ENCODE results near the gene TNNI2. TPM values are rescaled to one million over a fixed set of nuclear protein-coding genes. Genes with fewer than 3 reads are reported as not detected.

The TNNI2 gene
- total RNA-seq, 1 experiment from 2014 or later = not detected

- no TSS peak for BruUV-seq (replicated peaks)
- Histone ChIP-seq H3K9me3 (ENCODE audit: low read depth, low read length, poor library complexity, severe bottlenecking) (no peaks in the 10 kb centered on the region), H3K4me3 (ENCODE audit: low read depth, low read length, poor library complexity, severe bottlenecking) (no peak overlapping the region), H3K27ac (ENCODE audit: low read depth, low read length, poor library complexity, severe bottlenecking) (no peak overlapping the region), H3K36me3 (ENCODE audit: insufficient read depth, low read length, poor library complexity, severe bottlenecking) (no peaks in the 10 kb centered on the region), H3K27me3 (replicated peaks; ENCODE audit: insufficient read depth, low read depth, low read length, poor library complexity) (no peaks in the 10 kb centered on the region), H3K4me1 (ENCODE audit: insufficient read depth, low read length, poor library complexity, severe bottlenecking) (no peaks in the 10 kb centered on the region)
- CTCF ChIA-PET = no interaction called here
- DNase-seq (ENCODE audit: low spot score) = no peak
- intact Hi-C loops (cut with micrococcal nuclease; ENCODE audit: unreplicated experiment) = no loop called here
- POLR2A ChIA-PET (ENCODE audit: low non-redundant PET) = no interaction called here
- TF ChIP-seq EZH2 (IDR thresholded peaks at IDR 0.05; ENCODE audit: borderline replicate concordance, low read depth, low read length, poor library complexity, severe bottlenecking) (no peak), CTCF (conservative IDR thresholded peaks at IDR 0.05; ENCODE audit: low read depth, low read length) (no peak)
Observed at GRCh38 chr11:1854132-1854948, 15.6 kb downstream of the TNNI2 start.

GRCh38 chr11:1854949-1855885 is 16.4 kb downstream of the TNNI2 start:
- H3K36me3 ChIP-seq (ENCODE audit: insufficient read depth, low read length, poor library complexity, severe bottlenecking) = no peaks in the 10 kb centered on the region
- TF ChIP-seq EZH2 (IDR thresholded peaks at IDR 0.05; ENCODE audit: borderline replicate concordance, low read depth, low read length, poor library complexity, severe bottlenecking) = no peak
- BruUV-seq (replicated peaks) = no TSS peak
- H3K9me3 ChIP-seq (ENCODE audit: low read depth, low read length, poor library complexity, severe bottlenecking) = no peaks in the 10 kb centered on the region
- H3K27me3 ChIP-seq (replicated peaks; ENCODE audit: insufficient read depth, low read depth, low read length, poor library complexity) = peaks cover 3% of the 10 kb centered on the region
- ChIA-PET POLR2A (ENCODE audit: low non-redundant PET) (no interaction called here), CTCF (no interaction called here)
- H3K4me3 ChIP-seq (ENCODE audit: low read depth, low read length, poor library complexity, severe bottlenecking) = no peak overlapping the region
- H3K4me1 ChIP-seq (ENCODE audit: insufficient read depth, low read length, poor library complexity, severe bottlenecking) = no peaks in the 10 kb centered on the region
- no peak for DNase-seq (ENCODE audit: low spot score)
- H3K27ac ChIP-seq (ENCODE audit: low read depth, low read length, poor library complexity, severe bottlenecking) = no peak overlapping the region
- intact Hi-C loops (cut with micrococcal nuclease; ENCODE audit: unreplicated experiment) = no loop called here

GRCh38 chr11:1855886-1856265 is 17.1 kb downstream of the TNNI2 start:
- intact Hi-C loops (cut with micrococcal nuclease; ENCODE audit: unreplicated experiment) = no loop called here
- Histone ChIP-seq H3K27ac (ENCODE audit: low read depth, low read length, poor library complexity, severe bottlenecking) (no peak overlapping the region), H3K9me3 (ENCODE audit: low read depth, low read length, poor library complexity, severe bottlenecking) (no peaks in the 10 kb centered on the region), H3K36me3 (ENCODE audit: insufficient read depth, low read length, poor library complexity, severe bottlenecking) (no peaks in the 10 kb centered on the region), H3K27me3 (replicated peaks; ENCODE audit: insufficient read depth, low read depth, low read length, poor library complexity) (peaks cover 7% of the 10 kb centered on the region), H3K4me3 (ENCODE audit: low read depth, low read length, poor library complexity, severe bottlenecking) (no peak overlapping the region), H3K4me1 (ENCODE audit: insufficient read depth, low read length, poor library complexity, severe bottlenecking) (no peaks in the 10 kb centered on the region)
- DNase-seq (ENCODE audit: low spot score) = no peak
- BruUV-seq (replicated peaks) = no TSS peak
- TF ChIP-seq CTCF (conservative IDR thresholded peaks at IDR 0.05; ENCODE audit: low read depth, low read length) = no peak
- no peak for TF ChIP-seq EZH2 (IDR thresholded peaks at IDR 0.05; ENCODE audit: borderline replicate concordance, low read depth, low read length, poor library complexity, severe bottlenecking)
- CTCF ChIA-PET = no interaction called here
- POLR2A ChIA-PET (ENCODE audit: low non-redundant PET) = no interaction called here

Data from A673 (cell line).